PC-9 (cell line): ENCODE results near the gene MTMR10. TPM values are rescaled to one million over a fixed set of nuclear protein-coding genes. Genes with fewer than 3 reads are reported as not detected.

Experiments
- BruUV-seq: library from RNA; stranded (reverse); fragments of 400-500 nt; replicated peaks from 2 replicates; lab custom pipeline; 2021; lab: Mats Ljungman, UMichigan
- CTCF ChIA-PET: fragments of 300-600 bp; sonication (Branson Sonifier 250); formaldehyde crosslinking; loops from one replicate; lab custom pipeline; 2022; ENCODE audit warnings: antibody characterized with exemption; lab: Charles Lee
- POLR2A ChIA-PET: fragments of 300-600 bp; sonication (Branson Sonifier 250); formaldehyde crosslinking; loops from one replicate; lab custom pipeline; 2022; ENCODE audit warnings: antibody characterized with exemption; ENCODE audit not compliant: unreplicated experiment; lab: Charles Lee
- DNase-seq, 2 experiments: peaks; one replicate each; pipeline versions ENCODE4 v3.0.0 to v3.0.0-alpha.2; 2015 to 2022; ENCODE audit warnings: mixed read lengths in 1 of 2
- H2AFZ ChIP-seq: fragments of 200-600 bp; sonication (generic); 2 replicates; pipeline ENCODE4 v1.8.1; 2017; ENCODE audit warnings: antibody characterized with exemption
- H3F3A ChIP-seq: fragments of 200-600 bp; sonication (generic); 2 replicates; pipeline ENCODE4 v1.8.1; 2017; ENCODE audit warnings: antibody characterized with exemption, mild to moderate bottlenecking, low read depth; ENCODE audit not compliant: insufficient read depth
- H3K27ac ChIP-seq: fragments of 200-600 bp; sonication (generic); 2 replicates; pipeline ENCODE4 v1.6.1; 2016; ENCODE audit warnings: mixed run types
- H3K27me3 ChIP-seq: fragments of 200-600 bp; sonication (generic); 2 replicates; pipeline ENCODE4 v1.6.1; 2016; ENCODE audit warnings: low read depth, mixed run types; ENCODE audit not compliant: insufficient read depth
- H3K36me3 ChIP-seq: fragments of 200-600 bp; sonication (generic); 2 replicates; pipeline ENCODE4 v1.6.1; 2016; ENCODE audit warnings: low read depth, mixed run types
- H3K4me1 ChIP-seq: fragments of 200-600 bp; sonication (generic); replicated peaks from 2 replicates; pipeline ENCODE4 v1.6.1; 2016; ENCODE audit warnings: mixed run types; ENCODE audit not compliant: insufficient read depth
- H3K4me2 ChIP-seq: fragments of 200-600 bp; sonication (generic); 2 replicates; pipeline ENCODE4 v1.6.1; 2017; ENCODE audit warnings: mixed run types
- H3K4me3 ChIP-seq: fragments of 200-600 bp; sonication (generic); 2 replicates; pipeline ENCODE4 v1.6.1; 2016; ENCODE audit warnings: mixed run types
- H3K79me2 ChIP-seq: fragments of 200-600 bp; sonication (generic); 2 replicates; pipeline ENCODE4 v1.6.1; 2017; ENCODE audit warnings: low read depth, mixed run types
- H3K9me2 ChIP-seq: fragments of 200-600 bp; sonication (generic); 2 replicates; pipeline ENCODE4 v1.8.1; 2017; ENCODE audit warnings: mild to moderate bottlenecking; ENCODE audit not compliant: insufficient read depth
- H3K9me3 ChIP-seq: fragments of 200-600 bp; sonication (generic); 2 replicates; pipeline ENCODE4 v1.8.1; 2016; ENCODE audit warnings: low read depth; ENCODE audit not compliant: insufficient read depth
- H4K20me1 ChIP-seq: fragments of 200-600 bp; sonication (generic); 2 replicates; pipeline ENCODE4 v1.8.1; 2017; ENCODE audit not compliant: insufficient read depth
- EZH2 ChIP-seq: fragments of 200-600 bp; sonication (generic); IDR thresholded peaks from 2 replicates; pipeline ENCODE4 v1.8.0; 2017; ENCODE audit warnings: antibody characterized with exemption, low read depth
- intact Hi-C: fragments of 100-400 bp; cut with micrococcal nuclease; formaldehyde crosslinking; loops from one replicate; pipeline ENCODE4 v1.10.0; 2022; ENCODE audit not compliant: unreplicated experiment
- total RNA-seq: library from RNA; stranded (reverse); gene quantifications from 2 replicates; pipeline ENCODE4 v1.2.3, GENCODE V29; 2021
- TF ChIP-seq, protein P1 (sequence below): fragments of 200-600 bp; sonication (generic); conservative IDR thresholded peaks from 2 replicates; pipeline ENCODE4 v1.6.1; 2017; ENCODE audit warnings: mixed run types, antibody characterized with exemption, mild to moderate bottlenecking, moderate library complexity

MTMR10 gene
- total RNA-seq, 1 experiment from 2014 or later = 6.2 TPM

DNA sequence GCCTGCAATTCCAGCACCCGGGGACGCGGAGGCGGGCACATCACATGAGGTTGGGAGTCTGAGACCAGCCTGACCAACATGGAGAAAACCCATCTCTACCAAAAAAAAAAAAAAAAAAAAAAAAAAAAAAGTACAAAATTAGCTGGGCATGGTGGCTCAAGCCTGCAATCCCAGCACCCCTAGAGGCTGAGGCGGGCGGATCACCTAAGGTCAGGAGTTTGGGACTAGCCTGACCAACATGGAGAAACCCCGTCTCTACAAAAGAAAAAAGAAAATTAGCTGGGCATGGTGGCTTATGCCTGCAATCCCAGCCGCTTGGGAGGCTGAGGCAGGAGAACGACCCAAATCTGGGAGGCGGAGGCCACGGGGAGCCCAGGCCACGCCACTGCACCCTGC, 95.2 kb downstream of the MTMR10 start:
- no peaks in the 10 kb centered on the region for H3F3A ChIP-seq
- H3K27me3 ChIP-seq = no peaks in the 10 kb centered on the region
- H3K36me3 ChIP-seq = no peaks in the 10 kb centered on the region
- DNase-seq = no peak
- CTCF ChIA-PET = no interaction called here
- H3K4me1 ChIP-seq = no peaks in the 10 kb centered on the region
- TF ChIP-seq, protein P1, sequence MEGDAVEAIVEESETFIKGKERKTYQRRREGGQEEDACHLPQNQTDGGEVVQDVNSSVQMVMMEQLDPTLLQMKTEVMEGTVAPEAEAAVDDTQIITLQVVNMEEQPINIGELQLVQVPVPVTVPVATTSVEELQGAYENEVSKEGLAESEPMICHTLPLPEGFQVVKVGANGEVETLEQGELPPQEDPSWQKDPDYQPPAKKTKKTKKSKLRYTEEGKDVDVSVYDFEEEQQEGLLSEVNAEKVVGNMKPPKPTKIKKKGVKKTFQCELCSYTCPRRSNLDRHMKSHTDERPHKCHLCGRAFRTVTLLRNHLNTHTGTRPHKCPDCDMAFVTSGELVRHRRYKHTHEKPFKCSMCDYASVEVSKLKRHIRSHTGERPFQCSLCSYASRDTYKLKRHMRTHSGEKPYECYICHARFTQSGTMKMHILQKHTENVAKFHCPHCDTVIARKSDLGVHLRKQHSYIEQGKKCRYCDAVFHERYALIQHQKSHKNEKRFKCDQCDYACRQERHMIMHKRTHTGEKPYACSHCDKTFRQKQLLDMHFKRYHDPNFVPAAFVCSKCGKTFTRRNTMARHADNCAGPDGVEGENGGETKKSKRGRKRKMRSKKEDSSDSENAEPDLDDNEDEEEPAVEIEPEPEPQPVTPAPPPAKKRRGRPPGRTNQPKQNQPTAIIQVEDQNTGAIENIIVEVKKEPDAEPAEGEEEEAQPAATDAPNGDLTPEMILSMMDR = no peak
- TF ChIP-seq EZH2 = no peak
- H3K9me3 ChIP-seq = no peaks in the 10 kb centered on the region
- no peaks in the 10 kb centered on the region for H3K79me2 ChIP-seq
- BruUV-seq = no TSS peak
- H3K27ac ChIP-seq = no peak overlapping the region
- no peaks in the 10 kb centered on the region for H3K9me2 ChIP-seq
- no peak overlapping the region for H3K4me2 ChIP-seq
- H3K4me3 ChIP-seq = no peak overlapping the region
- POLR2A ChIA-PET = no interaction called here
- H4K20me1 ChIP-seq = no peaks in the 10 kb centered on the region
- no peak overlapping the region for H2AFZ ChIP-seq
- intact Hi-C loops = no loop called here

DNA sequence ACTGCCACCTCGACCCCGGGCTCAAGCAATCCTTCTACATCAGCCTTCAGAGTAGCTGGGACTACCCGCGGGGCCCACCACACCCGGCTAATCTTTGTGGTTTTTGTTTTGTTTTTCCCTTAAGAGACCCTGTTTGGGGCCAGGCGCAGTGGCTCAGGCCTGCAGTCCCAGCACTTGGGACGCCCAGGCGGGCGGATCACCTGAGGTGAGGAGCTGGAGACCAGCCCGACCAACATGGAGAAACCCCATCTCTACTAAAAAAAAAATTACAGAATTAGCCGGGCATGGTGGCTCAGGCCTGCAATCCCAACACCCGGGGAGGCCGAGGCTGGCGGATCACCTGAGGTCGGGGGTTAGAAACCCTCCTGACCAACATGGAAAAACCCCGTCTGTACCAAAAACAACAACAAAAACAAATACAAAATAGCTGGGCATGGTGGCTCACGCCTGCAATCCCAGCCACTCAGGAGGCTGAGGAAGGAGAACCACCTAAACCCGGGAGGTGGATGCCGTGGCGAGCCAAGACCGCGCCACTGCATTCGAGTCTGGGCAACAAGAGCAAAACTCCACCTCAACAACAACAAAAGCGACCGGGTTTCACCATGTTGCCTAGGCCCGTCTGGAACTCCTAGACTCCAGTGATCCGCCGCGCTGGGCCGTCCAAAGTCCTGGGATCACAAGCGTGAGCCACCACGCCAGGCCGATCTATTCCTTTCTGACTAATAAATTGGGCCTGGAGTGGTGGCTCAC, 95.8 kb downstream of the MTMR10 start:
- no peaks in the 10 kb centered on the region for H4K20me1 ChIP-seq
- POLR2A ChIA-PET = no interaction called here
- no peaks in the 10 kb centered on the region for H3K27me3 ChIP-seq
- no peak for DNase-seq
- no peaks in the 10 kb centered on the region for H3K4me1 ChIP-seq
- no peaks in the 10 kb centered on the region for H3K36me3 ChIP-seq
- no peak overlapping the region for H3K27ac ChIP-seq
- no peak overlapping the region for H3K4me3 ChIP-seq
- CTCF ChIA-PET = no interaction called here
- H3K9me3 ChIP-seq = no peaks in the 10 kb centered on the region
- no peak overlapping the region for H2AFZ ChIP-seq
- no TSS peak for BruUV-seq
- intact Hi-C loops = loop anchor here (2.0 kb wide), 1 partner anchor 233 kb away; no protein-coding TSS in a partner anchor
- H3F3A ChIP-seq = no peaks in the 10 kb centered on the region
- no peak for TF ChIP-seq EZH2
- TF ChIP-seq, protein P1 = no peak
- H3K79me2 ChIP-seq = no peaks in the 10 kb centered on the region
- H3K4me2 ChIP-seq = no peak overlapping the region
- no peaks in the 10 kb centered on the region for H3K9me2 ChIP-seq

DNA sequence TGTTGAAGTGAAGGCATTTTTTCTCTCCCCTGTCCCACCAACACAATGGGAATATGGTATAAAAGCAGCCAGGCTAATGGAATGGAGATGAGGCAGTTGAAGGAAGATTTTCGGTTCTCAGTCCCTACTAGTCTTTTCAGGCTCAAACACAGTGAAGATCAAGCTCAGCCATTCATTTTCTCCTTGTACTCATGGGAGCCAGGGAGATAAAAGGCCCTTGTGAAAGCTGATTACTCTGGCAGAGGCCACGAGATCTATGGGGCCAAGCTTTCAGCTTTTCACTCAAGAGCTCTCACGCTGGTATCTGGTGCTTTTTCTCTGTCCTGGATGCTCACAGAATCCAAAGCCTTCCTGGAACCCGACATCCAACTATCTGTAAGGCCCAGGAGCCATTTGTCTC, 102.2 kb downstream of the MTMR10 start:
- Histone ChIP-seq H3K27me3 (0 out of 2 replicates have a peak, but pooled peaks cover 5% of the 10 kb centered on the region), H3K4me1 (no peaks in the 10 kb centered on the region), H3K79me2 (no peaks in the 10 kb centered on the region), H3K9me2 (no peaks in the 10 kb centered on the region), H3K4me3 (no peak overlapping the region), H2AFZ (no peak overlapping the region), H4K20me1 (no peaks in the 10 kb centered on the region), H3K9me3 (no peaks in the 10 kb centered on the region), H3K27ac (no peak overlapping the region), H3K36me3 (no peaks in the 10 kb centered on the region), H3K4me2 (no peak overlapping the region), H3F3A (no peaks in the 10 kb centered on the region)
- CTCF ChIA-PET = no interaction called here
- POLR2A ChIA-PET = no interaction called here
- DNase-seq = no peak
- intact Hi-C loops = no loop called here
- no peak for TF ChIP-seq EZH2
- TF ChIP-seq, protein P1 = no peak
- no TSS peak for BruUV-seq

Other genes starting within 250 kb of the MTMR10 start
- 9.3 and 10.2 TPM in 2 replicates for gene FAN1, start 87.7 kb downstream of the MTMR10 start, total RNA-seq
- gene TRPM1, start 110.1 kb upstream of the MTMR10 start, total RNA-seq = not detected in 2 replicates